Progenitor cell of endocrine pancreas (in vitro differentiated cells): ENCODE results near the gene SRCAP. TPM values are rescaled to one million over a fixed set of nuclear protein-coding genes. Genes with fewer than 3 reads are reported as not detected.

Source experiments
- DNase-seq: peaks from one replicate; pipeline ENCODE4 v3.0.0; 2021; ENCODE audit warnings: low spot score; ENCODE audit not compliant: unreplicated experiment
- H3K27ac Mint-ChIP-seq: 2 replicates; pipeline ENCODE4 v1.8.0; 2021; ENCODE audit warnings: mild to moderate bottlenecking, moderate library complexity, mixed read lengths
- H3K27me3 Mint-ChIP-seq: 2 replicates; pipeline ENCODE4 v1.8.0; 2021; ENCODE audit warnings: mixed read lengths
- H3K36me3 Mint-ChIP-seq: 2 replicates; pipeline ENCODE4 v1.8.0; 2022; ENCODE audit warnings: mixed read lengths; ENCODE audit not compliant: insufficient read depth
- H3K4me1 Mint-ChIP-seq: 2 replicates; pipeline ENCODE4 v1.8.0; 2021; ENCODE audit warnings: low read depth, mixed read lengths
- H3K4me3 Mint-ChIP-seq: 2 replicates; pipeline ENCODE4 v1.8.0; 2021; ENCODE audit warnings: low read depth, mild to moderate bottlenecking, moderate library complexity, mixed read lengths
- H3K9me3 Mint-ChIP-seq: 2 replicates; pipeline ENCODE4 v1.8.0; 2021; ENCODE audit warnings: low read depth, mixed read lengths
- total RNA-seq: library from RNA; stranded (reverse); gene quantifications from 2 replicates; pipeline ENCODE4 v1.2.1, GENCODE V29; 2021
- TF ChIP-seq, protein P1 (sequence below): fragments of 200-600 bp; sonication (generic); IDR thresholded peaks from one replicate; pipeline ENCODE4 v1.5.0; 2021; ENCODE audit warnings: antibody characterized with exemption, mild to moderate bottlenecking; ENCODE audit not compliant: unreplicated experiment

The SRCAP gene
- total RNA-seq, 1 donor from 2014 or later: 104 TPM

DNA sequence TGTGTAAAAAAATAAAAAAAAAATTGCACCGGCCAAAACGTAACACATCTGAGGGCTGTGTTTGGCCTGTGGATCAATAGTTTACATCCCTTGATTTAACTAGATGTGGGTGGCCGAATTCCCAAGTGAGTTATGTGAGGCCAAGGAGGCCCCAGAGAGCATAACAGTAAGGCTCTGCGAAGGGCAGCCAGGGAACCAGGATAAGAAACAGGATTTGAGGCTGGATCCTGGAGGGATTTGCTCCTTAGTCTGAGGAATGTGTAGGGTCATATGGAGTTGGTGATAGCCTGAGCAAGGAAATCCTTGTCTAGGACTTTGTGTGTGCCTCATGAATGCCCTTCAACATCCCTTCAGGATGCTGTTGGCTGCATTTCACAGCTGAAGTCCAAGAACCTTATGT, 51.2 kb downstream of the SRCAP start:
- peaks cover 6% of the 10 kb centered on the region for H3K36me3 Mint-ChIP-seq
- H3K4me1 Mint-ChIP-seq: peaks cover 14% of the 10 kb centered on the region

DNA sequence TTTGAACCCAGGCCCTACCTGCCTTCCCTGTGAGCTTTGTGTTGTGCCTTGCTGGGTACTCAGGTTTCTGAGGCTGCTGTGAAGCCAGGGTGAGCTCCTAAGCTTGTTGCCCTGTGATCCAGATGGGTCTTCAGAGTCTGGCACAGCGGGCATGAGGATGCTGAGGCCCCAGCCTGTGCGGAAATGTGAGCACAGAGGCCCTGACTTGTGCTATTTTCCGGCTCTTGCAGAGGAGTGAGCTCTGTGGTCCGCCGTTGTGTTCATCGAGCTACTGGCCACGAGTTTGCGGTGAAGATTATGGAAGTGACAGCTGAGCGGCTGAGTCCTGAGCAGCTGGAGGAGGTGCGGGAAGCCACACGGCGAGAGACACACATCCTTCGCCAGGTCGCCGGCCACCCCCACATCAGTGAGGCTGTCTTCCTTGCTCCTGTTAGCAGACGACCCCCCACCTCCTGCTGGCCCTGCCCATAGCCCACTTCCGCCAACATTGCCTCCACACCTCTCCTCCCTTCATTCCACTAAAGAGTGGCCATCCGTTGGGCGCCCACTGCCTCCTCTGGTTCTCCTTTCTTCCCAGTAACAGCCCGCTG, 52.0 kb downstream of the SRCAP start:
- no peak for DNase-seq
- Mint-ChIP-seq H3K36me3 (peaks cover 6% of the 10 kb centered on the region), H3K4me3 (no peak overlapping the region), H3K4me1 (peaks cover 14% of the 10 kb centered on the region), H3K27me3 (no peaks in the 10 kb centered on the region), H3K9me3 (no peaks in the 10 kb centered on the region), H3K27ac (no peak overlapping the region)
- TF ChIP-seq, protein P1, sequence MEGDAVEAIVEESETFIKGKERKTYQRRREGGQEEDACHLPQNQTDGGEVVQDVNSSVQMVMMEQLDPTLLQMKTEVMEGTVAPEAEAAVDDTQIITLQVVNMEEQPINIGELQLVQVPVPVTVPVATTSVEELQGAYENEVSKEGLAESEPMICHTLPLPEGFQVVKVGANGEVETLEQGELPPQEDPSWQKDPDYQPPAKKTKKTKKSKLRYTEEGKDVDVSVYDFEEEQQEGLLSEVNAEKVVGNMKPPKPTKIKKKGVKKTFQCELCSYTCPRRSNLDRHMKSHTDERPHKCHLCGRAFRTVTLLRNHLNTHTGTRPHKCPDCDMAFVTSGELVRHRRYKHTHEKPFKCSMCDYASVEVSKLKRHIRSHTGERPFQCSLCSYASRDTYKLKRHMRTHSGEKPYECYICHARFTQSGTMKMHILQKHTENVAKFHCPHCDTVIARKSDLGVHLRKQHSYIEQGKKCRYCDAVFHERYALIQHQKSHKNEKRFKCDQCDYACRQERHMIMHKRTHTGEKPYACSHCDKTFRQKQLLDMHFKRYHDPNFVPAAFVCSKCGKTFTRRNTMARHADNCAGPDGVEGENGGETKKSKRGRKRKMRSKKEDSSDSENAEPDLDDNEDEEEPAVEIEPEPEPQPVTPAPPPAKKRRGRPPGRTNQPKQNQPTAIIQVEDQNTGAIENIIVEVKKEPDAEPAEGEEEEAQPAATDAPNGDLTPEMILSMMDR: no peak

More for the DNA sequence above, 51.2 kb downstream of the SRCAP start:
- H3K9me3 Mint-ChIP-seq: no peaks in the 10 kb centered on the region
- TF ChIP-seq, protein P1: no peak
- no peak for DNase-seq
- H3K27me3 Mint-ChIP-seq: no peaks in the 10 kb centered on the region
- peak overlapping the region; percentile 94 for H3K4me3 Mint-ChIP-seq
- no peak overlapping the region for H3K27ac Mint-ChIP-seq

DNA sequence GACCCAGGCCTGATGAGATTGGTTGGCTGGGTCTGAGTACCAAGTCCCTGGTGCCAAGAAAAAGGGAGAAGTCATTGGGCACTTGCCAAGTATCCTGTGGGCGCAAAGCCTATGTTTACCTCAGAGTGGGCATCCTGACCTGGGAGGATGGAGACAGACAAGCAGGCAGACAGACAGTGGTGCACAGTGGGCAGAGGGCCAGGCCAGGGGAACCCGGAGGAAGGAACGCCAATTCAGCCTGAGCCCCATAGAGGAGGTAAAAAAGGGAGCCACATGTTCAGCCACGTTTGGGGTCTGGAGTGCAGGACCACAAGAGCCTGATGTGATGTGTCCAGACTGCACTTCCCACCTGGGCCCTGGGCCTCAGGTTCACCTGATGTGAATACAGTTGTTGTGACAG, 54.6 kb downstream of the SRCAP start:
- Mint-ChIP-seq H3K4me1 (peaks cover 7% of the 10 kb centered on the region), H3K36me3 (peaks cover 6% of the 10 kb centered on the region), H3K9me3 (no peaks in the 10 kb centered on the region)

DNA sequence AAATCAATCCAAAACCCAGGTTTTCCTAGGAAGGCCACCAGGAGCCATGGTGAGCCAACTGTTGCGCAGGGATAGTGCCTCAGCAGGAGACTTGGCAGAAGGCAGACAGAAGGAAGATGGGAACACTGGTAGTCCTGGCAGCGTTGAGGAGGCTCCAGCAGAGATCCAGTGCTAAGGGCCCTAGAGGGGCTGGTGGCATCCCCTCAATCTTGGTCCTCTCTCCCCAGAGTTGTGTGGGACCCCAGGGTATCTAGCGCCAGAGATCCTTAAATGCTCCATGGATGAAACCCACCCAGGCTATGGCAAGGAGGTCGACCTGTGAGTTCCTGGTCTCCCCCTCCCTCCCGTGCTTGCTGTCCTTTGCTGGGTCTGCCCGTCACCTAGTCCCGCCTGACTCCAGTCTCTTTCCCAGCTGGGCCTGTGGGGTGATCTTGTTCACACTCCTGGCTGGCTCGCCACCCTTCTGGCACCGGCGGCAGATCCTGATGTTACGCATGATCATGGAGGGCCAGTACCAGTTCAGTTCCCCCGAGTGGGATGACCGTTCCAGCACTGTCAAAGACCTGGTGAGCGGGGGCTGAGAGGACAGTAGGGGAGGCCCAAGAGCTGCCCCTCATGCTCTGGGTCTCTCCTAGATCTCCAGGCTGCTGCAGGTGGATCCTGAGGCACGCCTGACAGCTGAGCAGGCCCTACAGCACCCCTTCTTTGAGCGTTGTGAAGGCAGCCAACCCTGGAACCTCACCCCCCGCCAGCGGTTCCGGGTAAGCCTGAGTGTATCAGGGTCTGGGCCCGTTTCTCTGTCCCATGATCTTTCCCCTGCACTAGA, 57.2 kb downstream of the SRCAP start:
- no peak overlapping the region for H3K4me3 Mint-ChIP-seq
- no peaks in the 10 kb centered on the region for H3K27me3 Mint-ChIP-seq
- no peak overlapping the region for H3K27ac Mint-ChIP-seq
- H3K4me1 Mint-ChIP-seq: peaks cover 8% of the 10 kb centered on the region
- H3K9me3 Mint-ChIP-seq: no peaks in the 10 kb centered on the region
- H3K36me3 Mint-ChIP-seq: peaks cover 6% of the 10 kb centered on the region
- TF ChIP-seq, protein P1: no peak
- DNase-seq: no peak

More for the DNA sequence above, 54.6 kb downstream of the SRCAP start:
- H3K4me3 Mint-ChIP-seq: no peak overlapping the region
- DNase-seq: no peak
- no peak overlapping the region for H3K27ac Mint-ChIP-seq
- TF ChIP-seq, protein P1: no peak
- no peaks in the 10 kb centered on the region for H3K27me3 Mint-ChIP-seq

DNA sequence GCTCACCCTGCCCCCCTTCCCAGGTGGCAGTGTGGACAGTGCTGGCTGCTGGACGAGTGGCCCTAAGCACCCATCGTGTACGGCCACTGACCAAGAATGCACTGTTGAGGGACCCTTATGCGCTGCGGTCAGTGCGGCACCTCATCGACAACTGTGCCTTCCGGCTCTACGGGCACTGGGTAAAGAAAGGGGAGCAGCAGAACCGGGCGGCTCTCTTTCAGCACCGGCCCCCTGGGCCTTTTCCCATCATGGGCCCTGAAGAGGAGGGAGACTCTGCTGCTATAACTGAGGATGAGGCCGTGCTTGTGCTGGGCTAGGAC, 57.8 kb downstream of the SRCAP start:
- peaks cover 4% of the 10 kb centered on the region for H3K36me3 Mint-ChIP-seq
- peaks cover 9% of the 10 kb centered on the region for H3K4me1 Mint-ChIP-seq
- no peaks in the 10 kb centered on the region for H3K9me3 Mint-ChIP-seq
- peak overlapping the region; percentile 41 for H3K27ac Mint-ChIP-seq
- no peak overlapping the region for H3K4me3 Mint-ChIP-seq
- H3K27me3 Mint-ChIP-seq: no peaks in the 10 kb centered on the region
- TF ChIP-seq, protein P1: no peak
- no peak for DNase-seq
